Left renal cortex interstitium (tissue), 4 donors: ENCODE measurements around the gene PKNOX1. TPM values are rescaled to one million over a fixed set of nuclear protein-coding genes. Genes with fewer than 3 reads are reported as not detected.
"Not testable (repeated sequence)": the region's sequence is repeated elsewhere in the genome, so short reads cannot be mapped to it uniquely, and the experiment has no call there.

Experiments
- DNase-seq, 4 donors: peaks; one replicate each; pipeline ENCODE4 v3.0.0-alpha.2; 2013; ENCODE audit warnings: low read depth in 4 of 4, low spot score in 2 of 4, missing footprints in 1 of 4
- polyA plus RNA-seq, 4 donors: library from polyadenylated mRNA; unstranded; fragments of 120-200 nt; gene quantifications; one replicate each; pipeline ENCODE4 v1.2.1, GENCODE V29; 2013; ENCODE audit not compliant: insufficient read length in 4 of 4

The PKNOX1 gene
- polyA plus RNA-seq, 4 donors: 23.9 to 30.9 (median 26.8) TPM

DNA sequence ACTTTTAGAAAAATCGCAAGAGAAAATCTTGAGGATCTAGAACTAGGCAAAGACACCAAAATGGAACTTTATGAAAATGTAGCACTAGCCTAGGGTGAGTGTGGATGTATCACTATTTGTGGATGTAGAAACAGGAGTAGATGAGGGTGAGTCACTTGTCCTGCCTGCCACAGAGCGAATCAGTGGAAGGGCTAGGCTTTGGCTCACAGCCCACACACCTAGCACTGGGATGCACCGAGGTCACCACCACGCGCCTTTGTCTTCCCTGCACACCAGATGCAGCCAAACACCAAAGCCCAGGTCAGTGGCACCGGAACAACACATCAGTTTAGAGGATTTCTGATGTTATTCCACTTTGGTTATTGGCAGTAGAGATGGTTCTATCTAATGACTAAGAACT lies 38.2 kb downstream of the PKNOX1 start:
- no peak for DNase-seq

DNA sequence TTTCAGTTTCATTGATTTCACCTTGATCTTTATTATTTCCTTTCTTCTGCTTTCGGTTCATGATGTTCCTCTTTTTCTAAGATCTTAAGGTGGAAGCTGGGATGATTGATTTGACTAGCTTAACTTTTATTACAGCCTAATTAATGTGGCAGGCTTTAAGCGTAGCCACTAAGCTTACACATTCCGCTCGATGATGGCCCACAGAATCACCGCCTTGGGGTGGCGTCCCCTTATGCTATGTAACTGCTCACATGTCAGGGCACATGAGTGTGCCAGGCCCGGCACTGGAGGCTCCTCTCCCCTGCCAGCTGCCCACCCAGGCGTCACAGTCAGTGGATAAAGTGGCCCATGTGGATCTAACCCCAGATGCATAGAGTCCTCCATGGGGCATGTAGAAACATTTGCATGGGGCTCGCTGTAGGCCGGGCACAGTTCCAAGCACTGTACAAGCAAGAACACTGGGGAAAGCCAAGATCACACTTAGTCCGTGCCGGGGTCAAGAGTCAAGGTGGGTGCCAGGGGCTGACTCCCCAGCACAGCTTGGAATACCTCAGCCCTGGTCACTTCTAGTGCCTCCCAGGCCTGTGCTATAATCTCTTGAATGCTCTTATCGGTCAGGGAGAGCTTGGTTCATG lies 41.7 kb downstream of the PKNOX1 start:
- DNase-seq: no peak

DNA sequence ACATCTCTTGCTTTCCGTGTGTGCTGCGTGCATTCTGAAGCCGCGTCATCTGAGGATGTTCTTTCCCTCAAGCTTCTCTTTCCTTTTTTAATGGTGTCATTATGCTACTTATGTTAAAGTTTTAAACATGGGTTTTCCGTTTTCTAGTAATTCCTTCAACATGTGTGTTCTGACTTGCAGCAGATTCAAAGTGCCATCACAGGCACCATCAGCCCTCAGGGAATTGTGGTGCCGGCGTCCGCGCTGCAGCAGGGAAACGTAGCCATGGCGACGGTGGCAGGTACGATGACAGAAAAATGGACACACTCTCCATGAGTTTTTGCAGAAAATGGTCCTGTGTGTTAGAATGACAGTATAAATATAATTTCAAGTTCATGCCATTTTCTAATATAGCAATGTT lies 42.4 kb downstream of the PKNOX1 start:
- DNase-seq: no peak

DNA sequence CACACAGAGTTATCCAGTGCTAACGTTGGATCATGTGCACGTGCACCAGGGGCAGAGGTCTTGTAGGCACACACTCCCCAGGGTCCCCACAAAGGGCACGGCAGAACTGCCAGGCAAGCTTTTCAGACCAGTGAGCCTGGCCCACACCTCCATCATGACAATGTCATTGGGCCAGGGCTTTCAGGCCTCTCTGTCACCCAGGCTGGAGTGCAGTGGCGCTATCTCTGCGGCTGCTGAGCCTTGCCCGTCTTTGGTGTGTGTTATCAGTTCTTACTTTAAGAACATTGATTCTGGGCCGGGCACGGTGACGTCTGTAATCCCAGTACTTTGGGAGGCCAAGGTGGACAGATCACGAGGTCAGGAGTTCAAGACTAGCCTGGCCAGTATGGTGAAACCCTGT lies 44.2 kb downstream of the PKNOX1 start:
- DNase-seq: no peak

DNA sequence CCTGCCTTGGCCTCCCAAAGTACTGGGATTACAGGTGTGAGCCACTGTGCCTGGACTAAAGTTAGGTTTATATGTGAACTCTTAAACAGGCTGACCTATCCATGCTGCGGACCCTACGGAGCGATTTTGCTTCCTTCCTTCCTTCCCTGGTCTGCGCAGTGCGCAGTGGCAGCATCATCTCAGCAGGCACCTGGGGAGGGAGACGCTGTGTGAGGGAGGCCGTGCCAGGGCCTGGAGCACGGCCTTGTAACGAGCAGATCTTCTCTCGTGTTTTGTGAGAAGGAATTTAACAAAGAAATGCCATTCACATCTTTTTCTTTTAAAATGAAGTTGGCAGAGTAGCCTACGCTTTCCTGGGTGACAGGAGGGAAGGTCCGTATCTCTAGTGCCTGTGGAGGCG lies 45.8 kb downstream of the PKNOX1 start:
- DNase-seq: no peak

DNA sequence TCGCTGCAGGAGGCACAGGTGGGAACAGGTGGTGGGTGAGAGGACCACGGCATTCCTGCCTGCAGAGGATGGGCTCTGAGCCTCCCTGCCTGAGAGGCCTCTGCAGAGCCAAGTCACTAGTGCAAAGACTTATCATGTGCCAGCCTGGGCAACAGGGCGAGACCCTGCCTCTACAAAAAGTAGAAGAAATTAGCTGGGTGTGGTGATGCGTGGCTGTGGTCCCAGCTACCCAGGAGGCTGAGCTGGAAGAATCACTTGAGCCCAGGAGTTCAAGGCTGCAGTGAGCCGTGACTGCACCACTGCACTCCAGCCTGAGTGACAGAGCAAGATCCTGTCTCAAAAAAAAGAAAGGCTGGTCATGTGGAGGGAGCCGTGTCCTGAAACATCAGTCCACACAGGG lies 46.4 kb downstream of the PKNOX1 start:
- DNase-seq: no peak

DNA sequence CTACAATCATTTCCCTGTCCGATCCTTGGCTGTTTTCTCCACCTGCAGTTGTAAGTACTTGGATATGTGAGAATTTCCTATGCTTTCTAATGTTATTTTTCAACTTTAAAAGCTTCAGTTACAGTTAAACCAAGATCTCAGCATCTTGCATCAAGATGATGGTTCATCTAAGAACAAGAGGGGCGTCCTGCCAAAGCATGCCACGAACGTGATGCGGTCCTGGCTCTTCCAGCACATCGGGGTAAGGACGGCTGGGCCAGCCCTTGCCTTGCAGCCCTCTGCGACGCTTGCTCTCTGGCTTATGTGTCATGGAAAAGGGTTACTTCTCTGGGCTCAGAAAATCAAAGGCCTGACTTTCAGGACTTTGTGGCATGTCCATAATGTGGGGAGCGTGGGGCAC lies 46.8 kb downstream of the PKNOX1 start:
- no peak for DNase-seq

DNA sequence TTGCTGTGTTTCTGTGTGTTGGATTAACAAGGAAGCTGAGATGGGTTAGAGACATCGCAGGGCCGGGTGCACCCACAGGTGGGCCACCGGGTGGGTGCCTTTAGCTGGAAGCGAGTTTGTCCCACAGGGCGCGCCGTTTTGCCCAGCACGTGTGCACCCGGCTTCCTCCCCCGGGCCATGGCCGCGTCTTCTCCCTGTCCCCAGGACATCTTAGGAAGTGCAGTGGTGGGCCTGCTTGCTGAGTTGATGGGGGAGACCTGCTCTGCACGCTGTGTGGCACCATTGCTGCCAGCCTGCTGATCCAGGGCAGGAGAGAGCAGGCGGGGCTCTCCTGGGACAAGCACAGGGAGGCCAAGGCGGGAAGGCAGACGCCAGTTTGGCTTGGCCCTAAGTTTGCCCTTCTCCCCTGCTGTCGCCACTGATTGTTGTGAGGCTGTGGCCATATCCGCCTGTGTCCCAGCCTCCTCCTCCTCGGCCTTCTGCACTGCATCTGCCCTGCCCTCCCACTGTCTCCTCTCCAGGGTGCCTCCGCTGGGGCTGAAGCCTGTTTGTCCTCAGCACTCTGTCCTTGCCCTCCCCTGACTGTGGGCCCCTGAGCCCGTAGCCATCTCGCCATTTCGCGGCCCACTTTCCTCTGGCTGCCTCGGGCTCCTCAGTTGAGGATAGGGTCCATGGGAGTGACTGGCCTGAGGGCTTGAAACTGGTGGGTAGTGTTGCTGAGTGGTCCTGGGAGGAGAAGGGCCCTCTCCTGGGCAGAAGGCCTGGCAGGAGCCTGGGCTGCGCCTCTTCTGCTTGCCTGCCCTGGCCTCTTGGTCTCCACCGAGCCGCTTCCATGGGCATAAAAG lies 47.6 kb downstream of the PKNOX1 start:
- no peak for DNase-seq

DNA sequence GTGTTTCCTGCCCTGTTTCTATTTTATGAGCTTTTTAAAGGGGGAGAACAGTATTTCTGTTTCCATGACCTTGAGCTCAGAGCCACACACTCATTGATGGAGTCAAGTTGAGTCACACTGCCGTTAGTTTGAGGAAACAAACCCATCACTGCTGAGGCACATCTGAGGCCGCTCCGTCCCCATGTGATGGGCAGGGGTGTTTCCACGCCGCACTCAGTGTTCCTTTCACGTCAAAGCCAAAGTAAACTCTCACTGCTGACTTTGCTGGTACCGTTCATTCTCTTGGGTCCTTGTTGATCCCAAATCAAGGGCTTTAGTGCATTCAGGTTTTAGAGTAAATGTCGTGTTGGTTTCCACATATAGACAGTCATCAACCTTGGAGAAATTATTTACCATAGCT lies 48.8 kb downstream of the PKNOX1 start:
- DNase-seq: no peak

DNA sequence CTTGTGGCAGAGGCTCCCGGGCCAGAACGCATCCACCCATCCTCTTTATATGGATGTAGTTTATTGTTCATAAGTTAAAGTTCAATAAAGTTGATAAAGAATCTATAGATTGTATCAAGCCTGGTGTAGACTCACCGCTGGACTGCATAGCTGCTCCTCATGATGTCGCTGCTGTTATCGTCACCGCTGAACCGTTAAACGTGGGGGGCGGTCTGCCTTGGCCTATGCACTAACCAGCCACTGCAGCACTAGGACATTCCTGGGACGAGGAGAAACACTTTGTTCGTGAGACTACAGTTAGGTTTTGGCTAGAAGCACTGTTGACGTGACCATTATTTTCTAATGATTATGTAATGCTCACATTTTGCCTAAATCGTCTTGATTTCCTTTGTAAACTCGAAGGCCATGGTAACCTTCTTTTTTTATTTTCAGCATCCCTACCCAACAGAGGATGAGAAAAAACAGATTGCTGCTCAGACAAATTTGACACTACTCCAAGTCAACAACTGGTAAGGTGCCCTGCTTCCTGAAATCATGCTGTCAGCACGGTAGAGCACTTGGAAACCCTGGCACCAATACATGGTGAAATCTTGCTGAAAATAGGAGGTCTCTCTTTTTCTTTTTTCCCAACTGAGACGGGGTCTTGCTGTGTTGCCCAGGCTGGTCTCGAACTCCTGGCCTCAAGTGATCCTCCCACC lies 50.2 kb downstream of the PKNOX1 start:
- no peak for DNase-seq

DNA sequence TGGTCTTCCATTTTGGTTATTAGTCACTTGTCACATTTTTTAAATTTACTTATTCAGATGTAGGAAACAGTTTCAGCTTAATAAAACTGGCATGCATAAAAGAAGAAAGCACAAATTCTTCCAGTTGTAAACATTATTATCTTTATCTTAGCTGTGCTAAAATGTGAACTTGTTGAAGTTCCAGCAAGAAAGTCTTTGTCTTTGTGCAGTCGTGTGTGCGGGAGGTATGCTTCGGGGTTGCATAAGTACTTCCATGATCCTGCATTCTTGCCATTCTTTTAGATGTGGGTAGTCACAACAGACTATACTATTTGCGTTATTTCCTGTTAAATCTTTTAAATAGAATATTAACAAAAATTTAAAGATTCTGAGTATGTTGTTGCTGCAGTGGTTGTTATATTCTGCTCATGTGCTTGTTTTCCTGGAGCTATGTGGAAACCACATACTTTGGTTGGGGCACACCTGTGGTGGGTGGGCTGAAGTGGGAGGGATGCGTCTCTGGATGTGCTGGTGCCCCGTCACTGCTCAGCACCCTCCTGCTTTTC lies 51.3 kb downstream of the PKNOX1 start:
- DNase-seq: no peak

DNA sequence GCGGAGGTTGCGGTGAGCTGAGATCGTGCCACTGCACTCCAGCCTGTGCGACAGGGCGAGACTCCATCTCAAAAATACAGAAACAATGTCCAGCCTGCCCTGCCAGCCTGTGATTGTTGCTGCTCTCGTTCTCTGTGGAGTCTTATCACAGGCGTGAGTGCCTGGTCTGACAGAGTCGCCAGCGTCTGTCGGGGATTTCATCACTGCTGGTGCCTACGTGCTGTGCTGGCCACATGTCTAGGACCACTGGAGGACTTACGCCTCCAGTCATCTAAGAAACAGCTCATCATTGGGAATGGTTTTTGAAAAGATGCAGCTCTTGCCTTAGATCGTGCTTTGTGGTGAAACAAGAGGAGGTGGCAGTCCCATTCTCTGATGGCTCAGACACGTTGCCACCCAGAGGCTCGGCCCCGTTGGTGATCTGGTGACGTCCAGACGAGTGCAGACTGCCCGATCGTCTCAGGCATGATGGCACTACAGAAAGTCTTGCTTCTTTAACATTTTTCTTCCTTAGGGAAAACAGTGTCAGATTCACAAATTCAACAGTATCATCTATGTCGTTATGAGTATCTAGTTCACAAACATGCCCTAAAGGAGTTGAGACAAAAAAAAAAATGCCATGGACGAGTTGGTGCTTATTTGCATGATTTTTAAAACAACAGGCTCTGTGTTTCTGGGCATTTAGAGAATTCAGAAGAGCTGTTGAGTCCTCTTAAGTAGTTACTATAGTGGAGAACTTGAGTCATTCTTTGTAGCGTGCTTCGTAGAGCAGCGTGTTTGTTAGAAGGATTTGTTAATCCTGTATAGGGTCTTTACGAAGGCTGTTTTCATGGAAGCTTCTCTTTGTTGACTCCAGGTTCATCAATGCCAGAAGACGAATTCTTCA lies 53.7 kb downstream of the PKNOX1 start:
- no peak for DNase-seq

DNA sequence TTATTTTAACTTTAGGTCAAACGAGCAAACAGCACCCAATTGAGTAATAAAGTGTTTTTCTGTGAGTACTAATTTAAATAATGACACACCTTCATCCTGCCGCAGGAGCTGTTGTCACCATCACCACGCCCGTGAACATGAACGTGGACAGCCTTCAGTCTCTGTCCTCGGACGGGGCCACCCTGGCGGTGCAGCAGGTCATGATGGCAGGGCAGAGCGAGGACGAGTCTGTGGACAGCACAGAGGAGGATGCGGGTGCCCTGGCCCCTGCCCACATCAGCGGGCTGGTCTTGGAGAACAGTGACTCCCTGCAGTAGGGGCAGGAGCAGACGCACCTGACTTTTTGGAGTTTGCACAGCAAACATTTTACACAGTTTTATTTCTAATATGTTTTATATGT lies 55.4 kb downstream of the PKNOX1 start:
- no peak for DNase-seq

DNA sequence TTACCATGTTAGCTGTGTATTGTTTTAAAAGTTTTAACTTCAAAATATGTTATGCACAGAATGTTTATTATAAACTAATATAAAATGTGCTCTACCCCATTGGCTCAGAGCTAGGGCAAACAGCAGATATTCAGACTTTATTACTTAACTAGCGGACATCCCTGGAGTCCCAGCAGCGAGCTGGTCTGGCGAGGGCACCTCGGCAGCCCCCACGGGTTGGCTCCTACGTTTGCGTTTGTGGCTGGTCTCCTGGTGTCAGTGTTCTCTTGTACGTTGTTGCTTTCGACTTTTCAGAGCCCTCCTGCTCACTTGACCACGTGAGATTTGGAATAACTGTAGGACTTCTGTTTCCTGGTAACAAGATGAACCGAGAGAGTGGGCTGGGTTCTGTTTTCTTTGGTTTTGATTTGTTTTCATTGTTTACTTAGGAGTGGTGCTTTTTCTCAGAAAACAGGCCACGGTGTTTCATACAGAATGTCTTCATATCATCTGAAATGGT lies 56.8 kb downstream of the PKNOX1 start:
- no peak for DNase-seq

DNA sequence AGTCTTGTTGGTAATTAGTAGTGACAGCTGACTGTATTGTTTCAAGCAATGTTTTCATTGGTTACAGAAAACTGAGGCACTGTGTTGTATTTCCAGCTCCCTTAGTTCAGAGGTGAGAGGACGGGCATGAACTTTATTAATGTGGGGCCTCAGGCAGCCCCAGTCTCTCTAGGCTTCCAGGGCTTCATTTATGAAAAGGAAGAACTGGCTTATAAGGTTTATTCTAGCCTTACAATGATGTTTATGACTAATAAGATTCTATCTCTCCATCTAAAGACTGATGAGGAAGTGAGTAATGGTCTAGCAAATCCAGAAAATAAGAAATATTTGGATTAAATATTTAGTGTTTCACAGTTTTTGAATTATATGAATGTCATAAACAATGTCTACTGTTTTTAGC lies 59.7 kb downstream of the PKNOX1 start:
- no peak for DNase-seq

DNA sequence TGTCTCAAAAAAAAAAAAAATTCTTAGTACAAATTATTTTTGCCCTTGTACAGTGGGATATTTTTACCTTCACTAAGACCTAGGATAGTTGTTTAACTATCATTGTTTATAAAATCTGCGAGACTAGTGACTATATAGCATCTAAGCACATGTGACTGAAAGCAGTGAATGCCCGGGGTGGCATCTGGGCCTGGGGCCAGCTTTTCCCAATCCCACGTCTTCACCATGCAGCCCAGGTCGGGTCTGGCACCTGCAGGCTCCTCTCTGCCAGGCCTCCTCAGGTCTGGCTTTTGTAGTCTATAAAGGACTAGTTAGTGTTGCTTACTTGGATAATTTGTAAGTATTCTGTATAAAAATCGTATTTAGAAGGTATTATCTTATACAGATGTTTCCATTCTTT lies 60.5 kb downstream of the PKNOX1 start:
- DNase-seq: no peak

DNA sequence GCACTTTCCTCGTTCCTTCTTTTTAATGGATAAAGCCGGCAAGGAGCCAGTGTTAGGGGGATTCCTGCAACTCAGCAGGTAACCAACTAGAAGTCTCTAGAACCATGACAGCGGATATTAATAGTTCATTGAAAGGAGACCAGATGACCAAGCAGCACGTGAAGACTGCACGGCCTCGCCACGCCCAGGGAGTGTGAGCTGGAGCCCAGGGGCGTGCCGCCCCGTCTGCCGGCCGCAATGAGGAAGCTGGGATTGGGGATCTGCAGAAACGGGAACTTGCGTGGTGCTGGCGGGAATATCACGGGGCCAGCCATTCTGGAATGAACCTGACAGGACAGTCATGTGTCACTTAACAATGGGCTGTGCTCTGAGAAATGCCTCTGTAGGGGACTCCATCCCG lies 62.5 kb downstream of the PKNOX1 start:
- DNase-seq: not testable (repeated sequence)

DNA sequence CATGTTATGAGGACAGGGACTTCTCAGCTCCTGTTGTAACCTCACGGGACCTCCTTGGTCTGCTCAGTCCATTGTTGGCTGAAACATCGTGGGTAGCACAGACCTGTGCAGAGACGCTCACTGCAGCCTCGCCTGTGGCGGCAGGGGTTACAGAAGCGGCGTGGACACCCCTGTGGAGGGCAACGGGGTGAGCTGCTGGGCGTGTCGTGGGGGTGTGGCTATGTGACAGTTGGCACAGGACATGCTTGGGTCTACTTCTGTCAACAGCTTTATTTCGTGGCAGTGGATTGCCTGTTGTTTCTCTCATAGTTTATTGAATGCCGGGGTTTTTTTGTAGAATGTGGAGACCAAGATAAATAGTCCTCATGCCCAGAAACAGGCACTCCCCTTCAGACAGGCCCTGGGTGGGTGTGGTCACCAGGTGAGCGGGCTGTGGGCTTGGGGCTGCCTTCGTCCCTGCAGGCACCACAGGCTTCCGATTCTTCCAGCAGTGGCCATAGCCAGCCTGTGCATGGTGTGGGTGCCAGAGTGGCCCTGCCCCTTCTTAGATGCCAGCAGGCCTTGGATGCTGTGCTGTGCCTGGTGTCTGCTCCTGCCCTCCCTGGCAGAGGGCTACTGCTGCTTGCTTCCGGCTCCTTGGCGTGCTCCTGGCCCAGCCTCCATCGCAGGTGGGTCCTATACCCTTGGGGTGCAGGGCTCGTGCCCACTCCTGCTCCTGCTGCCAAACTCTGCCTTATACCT lies 63.7 kb downstream of the PKNOX1 start:
- DNase-seq: not testable (repeated sequence)

DNA sequence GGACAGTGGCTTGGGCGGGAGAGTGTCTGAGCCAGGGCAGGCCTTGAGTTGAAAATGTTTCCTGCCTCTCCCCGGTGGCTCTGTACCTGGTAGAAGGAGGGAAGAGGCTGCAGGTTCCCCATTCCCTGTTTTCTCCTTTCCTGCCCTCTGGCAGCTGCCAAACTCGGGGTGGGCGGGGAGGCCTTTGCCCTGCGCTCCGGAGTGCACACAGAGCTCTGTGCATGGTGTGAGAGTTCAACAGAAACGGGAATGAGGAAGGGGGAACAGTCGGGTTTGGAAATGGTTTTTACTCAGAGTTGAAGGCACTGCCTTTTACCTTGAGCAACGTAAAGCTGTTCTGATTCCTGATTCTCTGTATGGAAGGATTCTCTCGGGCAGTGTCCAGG lies 64.3 kb downstream of the PKNOX1 start:
- DNase-seq: not testable (repeated sequence)

DNA sequence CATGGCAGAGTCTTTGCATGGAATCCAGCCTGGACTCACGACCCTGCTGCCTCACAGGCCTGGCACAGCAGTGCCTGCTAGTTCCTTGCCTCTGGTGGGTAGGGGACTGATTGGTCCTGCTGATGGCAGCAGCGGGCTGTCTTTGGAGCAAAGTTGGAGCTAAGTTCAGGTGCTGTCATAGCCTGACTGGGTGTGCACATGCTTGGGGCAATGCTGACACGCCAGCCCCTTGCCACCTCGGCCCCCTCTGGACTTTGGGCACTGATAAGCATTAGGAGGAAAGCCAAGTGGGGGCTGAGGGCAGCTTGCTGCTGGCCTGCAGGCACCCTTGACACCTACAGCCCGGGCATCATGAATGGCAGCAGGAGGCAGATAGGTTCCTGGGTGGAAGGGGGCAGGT lies 67.8 kb downstream of the PKNOX1 start:
- DNase-seq: not testable (repeated sequence)
